ENCODE measurements around the gene ADRA2C. TPM values are rescaled to one million over a fixed set of nuclear protein-coding genes. Genes with fewer than 3 reads are reported as not detected.

Gene ADRA2C
- total and polyA plus RNA-seq, 9 of the 15 experiments (the other 6 are each of a cell fraction or from before 2014, with no cell fraction given), result 0.06 to 0.58 (median 0.14) TPM; not detected in 2

GRCh38 chr4:3792813-3793212 lies 26.6 kb downstream of the ADRA2C start (continued):
- TF ChIP-seq CTCF (IDR thresholded peaks at IDR 0.05 in 2 of 3, conservative IDR thresholded peaks at IDR 0.05 in 1 of 3; ENCODE audit: insufficient read depth in 2 of 3, low read depth in 1 of 3, low read length in 3 of 3), result peak; percentile 36 to 81 (median 48); a peak in 5 of 6 replicates

GRCh38 chr4:3793545-3793944 lies 27.4 kb downstream of the ADRA2C start:
- ChIA-PET POLR2A (no interaction called here), CTCF (ENCODE audit: low intra/inter-chr PET ratio) (no interaction called here)
- DNase-seq (ENCODE audit: extremely low read depth in 1 of 4, low spot score in 3 of 4) (no peak), FAIRE-seq (no peak), ATAC-seq (no peak)
- 0% methylated on average over 3 of the region's 3 CpGs for WGBS (ENCODE audit: insufficient coverage, low coverage, missing lambda C conversion rate)
- Histone ChIP-seq H3K4me1 (replicated peaks in 1 of 2; ENCODE audit: control insufficient read depth in 2 of 2, insufficient read depth in 2 of 2, low read length in 2 of 2) (no peaks in the 10 kb centered on the region), H3K36me3 (ENCODE audit: control insufficient read depth, insufficient read depth, low read length) (no peaks in the 10 kb centered on the region), H3K27me3 (ENCODE audit: control insufficient read depth in 2 of 2, insufficient read depth in 2 of 2, low read length in 2 of 2) (peaks cover 0 to 10% of the 10 kb centered on the region in 2 experiments; a peak in 2 of 5 replicates), H3K27ac (ENCODE audit: extremely low read depth, low read depth, low read length) (no peak overlapping the region), H2AFZ (ENCODE audit: low read depth, low read length) (no peak overlapping the region), H3K4me3 (no peak overlapping the region), H3K9me3 (replicated peaks; ENCODE audit: control insufficient read depth, insufficient read depth, low read depth, low read length) (no peaks in the 10 kb centered on the region), H3K4me2 (ENCODE audit: insufficient read depth, low read length) (no peak overlapping the region), H4K20me1 (replicated peaks; ENCODE audit: control insufficient read depth, insufficient read depth, low read length) (0 out of 2 replicates have a peak, but pooled peaks cover 6% of the 10 kb centered on the region), H3K9me1 (ENCODE audit: control insufficient read depth, insufficient read depth, low read length) (peaks cover 2% of the 10 kb centered on the region), H3K79me2 (ENCODE audit: control insufficient read depth, insufficient read depth, low read length) (no peaks in the 10 kb centered on the region), H3K9ac (ENCODE audit: insufficient read depth in 1 of 2, low read depth in 2 of 2, low read length in 2 of 2) (no peak overlapping the region)
- no TSS peak for BruUV-seq (replicated peaks)
- TF ChIP-seq CBX8 (IDR thresholded peaks at IDR 0.05; ENCODE audit: borderline replicate concordance, extremely low read depth, low read depth, low read length, poor library complexity, severe bottlenecking), result no peak
- no peak for TF ChIP-seq TFAP4 (CRISPR knock-in tag; IDR thresholded peaks at IDR 0.05; ENCODE audit: borderline replicate concordance)
- in situ Hi-C loops (cut with MboI), result no loop called here
- intact Hi-C loops (cut with micrococcal nuclease), result no loop called here

Measured in K562 (cell line).